ENCODE measurements around the gene NLGN1. TPM values are rescaled to one million over a fixed set of nuclear protein-coding genes. Genes with fewer than 3 reads are reported as not detected.

NLGN1 gene
- total and polyA plus RNA-seq, 8 donors: 3.1 to 11.9 (median 8.0) TPM

GRCh38 chr3:174251681-174252080 is 854.1 kb downstream of the NLGN1 start:
- Histone ChIP-seq H3K9me3 (peaks cover 0 to 4% of the 10 kb centered on the region in 2 donors), H3K4me1 (no peaks in the 10 kb centered on the region), H3K4me3 (no peak overlapping the region), H3K36me3 (no peaks in the 10 kb centered on the region), H3K27me3 (no peaks in the 10 kb centered on the region), H3K27ac (no peak overlapping the region)
- intact Hi-C loops (cut with DNase I): no loop called here
- DNase-seq: peak in 2 of 4 donors; percentile 48 to 64
- TF ChIP-seq CTCF (IDR thresholded peaks at IDR 0.05): no peak
- no peak for ATAC-seq

GRCh38 chr3:174253196-174253823 is 855.8 kb downstream of the NLGN1 start:
- H3K9me3 ChIP-seq: peaks cover 0 to 8% of the 10 kb centered on the region in 2 donors
- no peak for ATAC-seq
- H3K27ac ChIP-seq: no peak overlapping the region
- H3K4me1 ChIP-seq: no peaks in the 10 kb centered on the region
- H3K36me3 ChIP-seq: no peaks in the 10 kb centered on the region
- H3K27me3 ChIP-seq: no peaks in the 10 kb centered on the region
- no peak for TF ChIP-seq CTCF (IDR thresholded peaks at IDR 0.05)
- intact Hi-C loops (cut with DNase I): no loop called here
- no peak overlapping the region for H3K4me3 ChIP-seq
- no peak for DNase-seq

GRCh38 chr3:174253940-174254339 is 856.4 kb downstream of the NLGN1 start:
- no peak overlapping the region for H3K4me3 ChIP-seq
- no peaks in the 10 kb centered on the region for H3K4me1 ChIP-seq
- no peaks in the 10 kb centered on the region for H3K27me3 ChIP-seq
- peaks cover 0 to 8% of the 10 kb centered on the region in 2 donors for H3K9me3 ChIP-seq
- intact Hi-C loops (cut with DNase I): no loop called here
- DNase-seq (no peak), ATAC-seq (no peak)
- H3K27ac ChIP-seq: no peak overlapping the region
- no peak for TF ChIP-seq CTCF (IDR thresholded peaks at IDR 0.05)
- no peaks in the 10 kb centered on the region for H3K36me3 ChIP-seq

GRCh38 chr3:174255454-174255853 is 857.9 kb downstream of the NLGN1 start:
- H3K9me3 ChIP-seq: peaks cover 0 to 8% of the 10 kb centered on the region in 2 donors
- H3K27ac ChIP-seq: no peak overlapping the region
- intact Hi-C loops (cut with DNase I): no loop called here
- no peaks in the 10 kb centered on the region for H3K27me3 ChIP-seq
- no peaks in the 10 kb centered on the region for H3K36me3 ChIP-seq
- no peak for TF ChIP-seq CTCF (IDR thresholded peaks at IDR 0.05)
- H3K4me1 ChIP-seq: no peaks in the 10 kb centered on the region
- no peak overlapping the region for H3K4me3 ChIP-seq
- DNase-seq (no peak), ATAC-seq (no peak)

GRCh38 chr3:174266476-174266875 is 868.9 kb downstream of the NLGN1 start:
- Histone ChIP-seq H3K9me3 (no peaks in the 10 kb centered on the region), H3K27ac (no peak overlapping the region), H3K36me3 (no peaks in the 10 kb centered on the region), H3K4me1 (no peaks in the 10 kb centered on the region), H3K4me3 (no peak overlapping the region), H3K27me3 (no peaks in the 10 kb centered on the region)
- ATAC-seq (no peak), DNase-seq (no peak)
- no peak for TF ChIP-seq CTCF (IDR thresholded peaks at IDR 0.05)
- intact Hi-C loops (cut with DNase I): no loop called here
